HG02870 (cell line): Measurements from ENCODE around the gene AGAP1.

Source experiments
- ATAC-seq: cut with Tn5 transposase; IDR thresholded peaks from one replicate; pipeline ENCODE4 v1.9.1; 2021; ENCODE audit warnings: mild to moderate bottlenecking, moderate library complexity; ENCODE audit not compliant: unreplicated experiment

AGAP1 gene

GRCh38 chr2:236101311-236101950, 607.6 kb downstream of the AGAP1 start:
- ATAC-seq, result no peak

GRCh38 chr2:236102971-236103370, 609.1 kb downstream of the AGAP1 start:
- no peak for ATAC-seq

GRCh38 chr2:236103981-236104380, 610.1 kb downstream of the AGAP1 start:
- no peak for ATAC-seq

- ATAC-seq, result no peak
Measured at GRCh38 chr2:236105955-236106607, 612.2 kb downstream of the AGAP1 start.

GRCh38 chr2:236106761-236107160, 612.9 kb downstream of the AGAP1 start:
- ATAC-seq, result no peak

GRCh38 chr2:236107536-236107935, 613.7 kb downstream of the AGAP1 start:
- no peak for ATAC-seq

- ATAC-seq, result no peak
Measured at GRCh38 chr2:236107942-236108625, 614.2 kb downstream of the AGAP1 start.

- no peak for ATAC-seq
Measured at GRCh38 chr2:236109061-236109460, 615.2 kb downstream of the AGAP1 start.

- no peak for ATAC-seq
Measured at GRCh38 chr2:236109473-236109872, 615.6 kb downstream of the AGAP1 start.

GRCh38 chr2:236112466-236112865, 618.6 kb downstream of the AGAP1 start:
- no peak for ATAC-seq

GRCh38 chr2:236113425-236113824, 619.6 kb downstream of the AGAP1 start:
- no peak for ATAC-seq

- ATAC-seq, result no peak
Measured at GRCh38 chr2:236113948-236114347, 620.1 kb downstream of the AGAP1 start.

GRCh38 chr2:236114959-236115358, 621.1 kb downstream of the AGAP1 start:
- no peak for ATAC-seq

- no peak for ATAC-seq
Measured at GRCh38 chr2:236117401-236117800, 623.6 kb downstream of the AGAP1 start.

GRCh38 chr2:236117861-236118269, 624.0 kb downstream of the AGAP1 start:
- no peak for ATAC-seq

- ATAC-seq, result no peak
Measured at GRCh38 chr2:236119003-236119402, 625.2 kb downstream of the AGAP1 start.

GRCh38 chr2:236119476-236119875, 625.6 kb downstream of the AGAP1 start:
- no peak for ATAC-seq

GRCh38 chr2:236120141-236120601, 626.3 kb downstream of the AGAP1 start:
- no peak for ATAC-seq

GRCh38 chr2:236120829-236121228, 627.0 kb downstream of the AGAP1 start:
- ATAC-seq, result no peak

GRCh38 chr2:236121546-236121945, 627.7 kb downstream of the AGAP1 start:
- ATAC-seq, result no peak

GRCh38 chr2:236122236-236122635, 628.4 kb downstream of the AGAP1 start:
- no peak for ATAC-seq

GRCh38 chr2:236123716-236124115, 629.9 kb downstream of the AGAP1 start:
- ATAC-seq, result no peak
